K562 (cell line): Measurements from ENCODE around the gene CXXC1. TPM values are rescaled to one million over a fixed set of nuclear protein-coding genes. Genes with fewer than 3 reads are reported as not detected.

ENCODE experiments used
- ATAC-seq: fragments of 200-7000 bp; cut with Tn5 transposase; 3 replicates; pipeline ENCODE4 v1.9.1; 2020; ENCODE audit warnings: moderate library complexity
- BruUV-seq: library from RNA; stranded (reverse); fragments of 400-500 nt; replicated peaks from 2 replicates; lab custom pipeline; 2021; lab: Mats Ljungman, UMichigan
- CTCF ChIA-PET: fragments of 300-600 bp; formaldehyde crosslinking; extraction: SDS; loops from one replicate; lab custom pipeline; 2021; ENCODE audit warnings: low intra/inter-chr PET ratio; lab: Yijun Ruan, JAX
- POLR2A ChIA-PET: fragments of 300-600, 350-650 bp; sonication (Branson Sonifier 250); formaldehyde crosslinking; extraction: SDS; loops from one replicate; lab custom pipeline; 2021; ENCODE audit warnings: antibody characterized with exemption, inconsistent platforms; lab: Yijun Ruan, JAX
- DNase-seq, 4 experiments: peaks; one replicate each; pipeline versions ENCODE4 v3.0.0 to v3.0.0-alpha.2; 2011 to 2018; ENCODE audit warnings: low spot score in 3 of 4, mixed read lengths in 3 of 4; ENCODE audit errors: extremely low read depth in 1 of 4
- FAIRE-seq: peaks from 2 replicates; lab custom pipeline; 2011; peaks lifted over from hg19 to GRCh38; lab: Jason Lieb, UNC
- H2AFZ ChIP-seq: 2 replicates; pipeline ENCODE4 v1.6.0; 2011; ENCODE audit warnings: low read depth, low read length, control low read depth, inconsistent platforms
- H3K27ac ChIP-seq: fragments of 200-600 bp; 3 replicates; pipeline ENCODE4 v1.8.0; 2011; ENCODE audit warnings: low read depth, mild to moderate bottlenecking, control low read depth, inconsistent platforms, low read length, moderate library complexity, mixed read lengths; ENCODE audit errors: extremely low read depth
- H3K27me3 ChIP-seq, 2 experiments: fragments of 300-600 bp in 1 of 2; 2 replicates in 1 of 2; 3 replicates in 1 of 2; pipeline versions ENCODE4 v1.6.0 to v1.8.0; 2011; ENCODE audit warnings: inconsistent platforms in 2 of 2, low read length in 2 of 2, mild to moderate bottlenecking in 1 of 2, mixed read lengths in 1 of 2, moderate library complexity in 1 of 2; ENCODE audit not compliant: control insufficient read depth in 2 of 2, insufficient read depth in 2 of 2
- H3K36me3 ChIP-seq: fragments of 300-600 bp; 3 replicates; pipeline ENCODE4 v1.8.0; 2011; ENCODE audit warnings: mild to moderate bottlenecking, low read length, inconsistent platforms; ENCODE audit not compliant: control insufficient read depth, insufficient read depth
- H3K4me1 ChIP-seq, 2 experiments: fragments of 200-600 bp in 1 of 2; replicated peaks in 1 of 2; 2 replicates in 1 of 2; 3 replicates in 1 of 2; pipeline versions ENCODE4 v1.5.1 to v1.8.0; 2011; ENCODE audit warnings: inconsistent platforms in 2 of 2, low read length in 2 of 2, mild to moderate bottlenecking in 1 of 2, mixed read lengths in 1 of 2, moderate library complexity in 1 of 2; ENCODE audit not compliant: control insufficient read depth in 2 of 2, insufficient read depth in 2 of 2
- H3K4me2 ChIP-seq: 2 replicates; pipeline ENCODE4 v1.6.1; 2011; ENCODE audit warnings: low read length, control low read depth, inconsistent platforms, mixed read lengths; ENCODE audit not compliant: insufficient read depth
- H3K4me3 ChIP-seq: fragments of 200-600 bp; sonication (generic), shearing (Covaris generic); 2 replicates; pipeline ENCODE4 v1.5.1; 2016; ENCODE audit warnings: control low read depth, inconsistent platforms
- H3K79me2 ChIP-seq: fragments of 200-600 bp; 3 replicates; pipeline ENCODE4 v1.8.0; 2011; ENCODE audit warnings: low read length, inconsistent platforms; ENCODE audit not compliant: control insufficient read depth, insufficient read depth
- H3K9ac ChIP-seq, 2 experiments: 2 replicates each; pipeline versions ENCODE4 v1.6.0 to v1.6.1; 2011; ENCODE audit warnings: low read depth in 2 of 2, low read length in 2 of 2, control low read depth in 1 of 2, inconsistent platforms in 1 of 2, mild to moderate bottlenecking in 1 of 2, mixed read lengths in 1 of 2; ENCODE audit not compliant: insufficient read depth in 1 of 2
- H3K9me1 ChIP-seq: one replicate; pipeline ENCODE4 v1.6.0; 2011; ENCODE audit warnings: inconsistent platforms, mild to moderate bottlenecking, low read length, moderate library complexity; ENCODE audit not compliant: control insufficient read depth, insufficient read depth
- H3K9me3 ChIP-seq: replicated peaks from 2 replicates; pipeline ENCODE4 v1.5.1; 2011; ENCODE audit warnings: low read depth, low read length, inconsistent platforms; ENCODE audit not compliant: control insufficient read depth, insufficient read depth
- H4K20me1 ChIP-seq: replicated peaks from 2 replicates; pipeline ENCODE4 v1.6.1; 2011; ENCODE audit warnings: low read length, inconsistent platforms, mixed read lengths; ENCODE audit not compliant: control insufficient read depth, insufficient read depth
- ARID1B ChIP-seq: fragments of 450-650 bp; IDR thresholded peaks from 2 replicates; pipeline ENCODE4 v1.6.1; 2016; ENCODE audit warnings: antibody characterized with exemption, mild to moderate bottlenecking, inconsistent platforms
- CHD2 ChIP-seq: IDR thresholded peaks from 2 replicates; pipeline ENCODE4 v1.6.1; 2011; ENCODE audit warnings: low read depth, low read length
- DMBX1 ChIP-seq: fragments of 250-450 bp; sonication (Bioruptor Pico); IDR thresholded peaks from 2 replicates; pipeline ENCODE4 v1.8.0; 2022; ENCODE audit warnings: inconsistent platforms, mild to moderate bottlenecking, moderate library complexity, borderline replicate concordance
- HMG20A ChIP-seq: fragments of 450-650 bp; formaldehyde crosslinking; conservative IDR thresholded peaks from 2 replicates; pipeline ENCODE4 v1.4.0; 2020; ENCODE audit warnings: mild to moderate bottlenecking, mixed read lengths
- PHF21A ChIP-seq: fragments of 450-650 bp; IDR thresholded peaks from 2 replicates; pipeline ENCODE4 v1.6.1; 2017; ENCODE audit warnings: low read depth, borderline replicate concordance
- POLR2H ChIP-seq: IDR thresholded peaks from 2 replicates; pipeline ENCODE4 v1.6.1; 2016; ENCODE audit warnings: missing genetic modification characterization, low read depth, mild to moderate bottlenecking, control low read depth, missing compliant biosample characterization, moderate library complexity
- SRSF7 ChIP-seq: fragments of 200-400 bp; formaldehyde crosslinking; optimal IDR thresholded peaks from 2 replicates; pipeline ENCODE3; 2017; ENCODE audit warnings: mild to moderate bottlenecking, low read depth, low read length
- ZBTB7A ChIP-seq: IDR thresholded peaks from 2 replicates; pipeline ENCODE4 v1.6.1; 2011; ENCODE audit warnings: low read depth, mild to moderate bottlenecking, low read length, moderate library complexity, borderline replicate concordance; ENCODE audit not compliant: control insufficient read depth
- ZNF121 ChIP-seq: sonication (generic); formaldehyde crosslinking; conservative IDR thresholded peaks from 2 replicates; pipeline ENCODE4 v1.8.0; 2022; ENCODE audit warnings: missing genetic modification reagents
- ZNF263 ChIP-seq: sonication (generic); formaldehyde crosslinking; IDR thresholded peaks from 2 replicates; pipeline ENCODE4 v1.8.0; 2022; ENCODE audit warnings: mild to moderate bottlenecking, missing genetic modification reagents, borderline replicate concordance
- ZNF696 ChIP-seq: fragments of 250-450 bp; sonication (Bioruptor Pico); conservative IDR thresholded peaks from 2 replicates; pipeline ENCODE4 v1.4.0; 2020; ENCODE audit warnings: mild to moderate bottlenecking, moderate library complexity
- ZNF766 ChIP-seq: fragments of 200-800 bp; sonication (Bioruptor generic); conservative IDR thresholded peaks from 2 replicates; pipeline ENCODE4 v1.6.1; 2016; ENCODE audit warnings: missing genetic modification characterization, missing compliant biosample characterization
- WGBS: fragments of 100-300 bp; shearing (Covaris generic); methylation state at CpG from one replicate; pipeline ENCODE4 v1.1.6; 2016; ENCODE audit warnings: low coverage, mixed read lengths; ENCODE audit not compliant: insufficient coverage; ENCODE audit errors: missing lambda C conversion rate; 5-methylcytosine and 5-hydroxymethylcytosine counted together
- in situ Hi-C: fragments of 300-500 bp; cut with MboI; formaldehyde crosslinking; loops from 4 replicates; pipeline ENCODE4 v1.15.0; 2018; ENCODE audit warnings: inconsistent platforms, mixed read lengths
- intact Hi-C: fragments of 100-400 bp; cut with micrococcal nuclease; formaldehyde crosslinking; loops from 2 replicates; pipeline ENCODE4 v1.14.2; 2022
- polyA plus RNA-seq, 8 experiments: library from polyadenylated mRNA; depleted of rRNA in 4 of 8; stranded (reverse) in 5 of 8; unstranded in 3 of 8; fragments of >200 nt; fragmentation: Nextera tagmentation in 2 of 8; fragmentation: Illumina TruSeq in 1 of 8; extraction: Ambion mirVana in 2 of 8; extraction: Trizol in 1 of 8; gene quantifications; 2 replicates each; pipeline versions ENCODE4 v1.2.1 to v1.2.3, GENCODE V29; 2011 to 2014; ENCODE audit warnings: inconsistent platforms in 1 of 8, missing spikeins in 1 of 8
- total RNA-seq, 7 experiments: library from RNA; depleted of rRNA in 6 of 7; stranded (reverse); fragments of >200 nt in 6 of 7; fragmentation: Illumina TruSeq in 2 of 7; extraction: Trizol in 2 of 7; gene quantifications; 2 replicates each; pipeline versions ENCODE4 v1.2.1 to v1.2.3, GENCODE V29; 2011 to 2021; ENCODE audit warnings: low replicate concordance in 1 of 7
- TF ChIP-seq, protein P1 (sequence below): fragments of 250-450 bp; sonication (Bioruptor Pico); IDR thresholded peaks from 2 replicates; pipeline ENCODE4 v1.8.0; 2022; ENCODE audit warnings: moderate library complexity, mild to moderate bottlenecking, inconsistent platforms
- TF ChIP-seq, protein P2 (sequence below): fragments of 450-650 bp; IDR thresholded peaks from 2 replicates; pipeline ENCODE4 v1.6.1; 2016; ENCODE audit warnings: missing biosample characterization, missing genetic modification characterization
- TF ChIP-seq, protein P3 (sequence below): fragments of 250-450 bp; sonication (Bioruptor Pico); IDR thresholded peaks from 2 replicates; pipeline ENCODE4 v1.4.0; 2020

Gene CXXC1
- total and polyA plus RNA-seq, 9 of the 15 experiments (the other 6 are each of a cell fraction or from before 2014, with no cell fraction given), result 3.4 to 81.0 (median 34.1) TPM

DNA sequence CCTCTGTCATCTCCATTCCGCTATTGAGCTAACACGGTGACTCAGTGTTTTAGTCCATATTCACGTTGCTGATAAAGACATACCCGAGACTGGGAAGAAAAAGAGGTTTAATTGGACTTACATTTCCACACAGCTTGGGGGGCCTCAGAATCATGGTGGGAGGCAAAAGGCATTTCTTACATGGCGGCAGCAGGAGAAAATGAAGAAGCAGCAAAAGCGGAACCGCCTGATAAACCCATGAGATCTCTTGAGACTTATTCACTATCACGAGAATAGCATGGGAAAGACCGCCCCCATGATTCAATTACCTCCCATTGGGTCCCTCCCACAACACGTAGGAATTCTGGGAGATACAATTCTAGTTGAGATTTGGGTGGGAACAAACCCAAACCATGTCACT, 22.6 kb upstream of the CXXC1 start:
- no peaks in the 10 kb centered on the region for H3K27me3 ChIP-seq
- no peaks in the 10 kb centered on the region for H3K79me2 ChIP-seq
- no peaks in the 10 kb centered on the region for H3K36me3 ChIP-seq
- H3K4me1 ChIP-seq, result peaks cover 0 to 26% of the 10 kb centered on the region in 2 experiments; a peak in 3 of 5 replicates
- WGBS, result 42% methylated on average over 10 of the region's 10 CpGs
- peaks cover 5% of the 10 kb centered on the region; the same call in 1 of the 2 replicates for H3K9me3 ChIP-seq
- H3K9me1 ChIP-seq, result no peaks in the 10 kb centered on the region
- in situ Hi-C loops (no loop called here), intact Hi-C loops (no loop called here)
- CTCF ChIA-PET, result no interaction called here
- H3K4me2 ChIP-seq, result peak overlapping the region; percentile 32; the same call in 1 of the 2 replicates
- POLR2A ChIA-PET, result no interaction called here
- peak overlapping the region; percentile 41; the same call in 1 of the 3 replicates for H3K27ac ChIP-seq
- no peak for DNase-seq
- H3K4me3 ChIP-seq, result 0 out of 2 replicates have a peak overlapping the region, but pooled peaks have one; percentile 5
- BruUV-seq, result no TSS peak
- no peaks in the 10 kb centered on the region for H4K20me1 ChIP-seq
- H2AFZ ChIP-seq, result peak overlapping the region; percentile 65
- H3K9ac ChIP-seq, result no peak overlapping the region
- no peak for ATAC-seq
- FAIRE-seq, result no peak
- TF ChIP-seq ZNF263 (CRISPR knock-in tag) (no peak), ZNF766 (CRISPR knock-in tag) (peak; percentile 66; the same call in 1 of the 2 replicates), ZNF696 (CRISPR knock-in tag) (no peak), HMG20A (CRISPR knock-in tag) (no peak), CHD2 (peak; percentile 69), ARID1B (peak; percentile 11; the same call in 1 of the 2 replicates), POLR2H (tag) (peak; percentile 53), PHF21A (no peak), ZBTB7A (no peak), ZNF121 (CRISPR knock-in tag) (no peak), DMBX1 (CRISPR knock-in tag) (no peak), SRSF7 (no peak)
- TF ChIP-seq, protein P1, sequence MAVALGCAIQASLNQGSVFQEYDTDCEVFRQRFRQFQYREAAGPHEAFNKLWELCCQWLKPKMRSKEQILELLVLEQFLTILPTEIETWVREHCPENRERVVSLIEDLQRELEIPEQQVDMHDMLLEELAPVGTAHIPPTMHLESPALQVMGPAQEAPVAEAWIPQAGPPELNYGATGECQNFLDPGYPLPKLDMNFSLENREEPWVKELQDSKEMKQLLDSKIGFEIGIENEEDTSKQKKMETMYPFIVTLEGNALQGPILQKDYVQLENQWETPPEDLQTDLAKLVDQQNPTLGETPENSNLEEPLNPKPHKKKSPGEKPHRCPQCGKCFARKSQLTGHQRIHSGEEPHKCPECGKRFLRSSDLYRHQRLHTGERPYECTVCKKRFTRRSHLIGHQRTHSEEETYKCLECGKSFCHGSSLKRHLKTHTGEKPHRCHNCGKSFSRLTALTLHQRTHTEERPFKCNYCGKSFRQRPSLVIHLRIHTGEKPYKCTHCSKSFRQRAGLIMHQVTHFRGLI (CRISPR knock-in tag), result no peak
- TF ChIP-seq, protein P2, sequence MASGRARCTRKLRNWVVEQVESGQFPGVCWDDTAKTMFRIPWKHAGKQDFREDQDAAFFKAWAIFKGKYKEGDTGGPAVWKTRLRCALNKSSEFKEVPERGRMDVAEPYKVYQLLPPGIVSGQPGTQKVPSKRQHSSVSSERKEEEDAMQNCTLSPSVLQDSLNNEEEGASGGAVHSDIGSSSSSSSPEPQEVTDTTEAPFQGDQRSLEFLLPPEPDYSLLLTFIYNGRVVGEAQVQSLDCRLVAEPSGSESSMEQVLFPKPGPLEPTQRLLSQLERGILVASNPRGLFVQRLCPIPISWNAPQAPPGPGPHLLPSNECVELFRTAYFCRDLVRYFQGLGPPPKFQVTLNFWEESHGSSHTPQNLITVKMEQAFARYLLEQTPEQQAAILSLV, result no peak
- TF ChIP-seq, protein P3, sequence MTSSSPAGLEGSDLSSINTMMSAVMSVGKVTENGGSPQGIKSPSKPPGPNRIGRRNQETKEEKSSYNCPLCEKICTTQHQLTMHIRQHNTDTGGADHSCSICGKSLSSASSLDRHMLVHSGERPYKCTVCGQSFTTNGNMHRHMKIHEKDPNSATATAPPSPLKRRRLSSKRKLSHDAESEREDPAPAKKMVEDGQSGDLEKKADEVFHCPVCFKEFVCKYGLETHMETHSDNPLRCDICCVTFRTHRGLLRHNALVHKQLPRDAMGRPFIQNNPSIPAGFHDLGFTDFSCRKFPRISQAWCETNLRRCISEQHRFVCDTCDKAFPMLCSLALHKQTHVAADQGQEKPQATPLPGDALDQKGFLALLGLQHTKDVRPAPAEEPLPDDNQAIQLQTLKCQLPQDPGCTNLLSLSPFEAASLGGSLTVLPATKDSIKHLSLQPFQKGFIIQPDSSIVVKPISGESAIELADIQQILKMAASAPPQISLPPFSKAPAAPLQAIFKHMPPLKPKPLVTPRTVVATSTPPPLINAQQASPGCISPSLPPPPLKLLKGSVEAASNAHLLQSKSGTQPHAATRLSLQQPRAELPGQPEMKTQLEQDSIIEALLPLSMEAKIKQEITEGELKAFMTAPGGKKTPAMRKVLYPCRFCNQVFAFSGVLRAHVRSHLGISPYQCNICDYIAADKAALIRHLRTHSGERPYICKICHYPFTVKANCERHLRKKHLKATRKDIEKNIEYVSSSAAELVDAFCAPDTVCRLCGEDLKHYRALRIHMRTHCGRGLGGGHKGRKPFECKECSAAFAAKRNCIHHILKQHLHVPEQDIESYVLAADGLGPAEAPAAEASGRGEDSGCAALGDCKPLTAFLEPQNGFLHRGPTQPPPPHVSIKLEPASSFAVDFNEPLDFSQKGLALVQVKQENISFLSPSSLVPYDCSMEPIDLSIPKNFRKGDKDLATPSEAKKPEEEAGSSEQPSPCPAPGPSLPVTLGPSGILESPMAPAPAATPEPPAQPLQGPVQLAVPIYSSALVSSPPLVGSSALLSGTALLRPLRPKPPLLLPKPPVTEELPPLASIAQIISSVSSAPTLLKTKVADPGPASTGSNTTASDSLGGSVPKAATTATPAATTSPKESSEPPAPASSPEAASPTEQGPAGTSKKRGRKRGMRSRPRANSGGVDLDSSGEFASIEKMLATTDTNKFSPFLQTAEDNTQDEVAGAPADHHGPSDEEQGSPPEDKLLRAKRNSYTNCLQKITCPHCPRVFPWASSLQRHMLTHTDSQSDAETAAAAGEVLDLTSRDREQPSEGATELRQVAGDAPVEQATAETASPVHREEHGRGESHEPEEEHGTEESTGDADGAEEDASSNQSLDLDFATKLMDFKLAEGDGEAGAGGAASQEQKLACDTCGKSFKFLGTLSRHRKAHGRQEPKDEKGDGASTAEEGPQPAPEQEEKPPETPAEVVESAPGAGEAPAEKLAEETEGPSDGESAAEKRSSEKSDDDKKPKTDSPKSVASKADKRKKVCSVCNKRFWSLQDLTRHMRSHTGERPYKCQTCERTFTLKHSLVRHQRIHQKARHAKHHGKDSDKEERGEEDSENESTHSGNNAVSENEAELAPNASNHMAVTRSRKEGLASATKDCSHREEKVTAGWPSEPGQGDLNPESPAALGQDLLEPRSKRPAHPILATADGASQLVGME, result no peak
